RPMI8226 (cell line): ENCODE data around the gene PPP3R1.
"Not testable (repeated sequence)": the region's sequence is repeated elsewhere in the genome, so short reads cannot be mapped to it uniquely, and the experiment has no call there.

Experiments used
- DNase-seq: peaks from one replicate; pipeline ENCODE4 v3.0.0-alpha.2; 2015

Gene PPP3R1

DNA sequence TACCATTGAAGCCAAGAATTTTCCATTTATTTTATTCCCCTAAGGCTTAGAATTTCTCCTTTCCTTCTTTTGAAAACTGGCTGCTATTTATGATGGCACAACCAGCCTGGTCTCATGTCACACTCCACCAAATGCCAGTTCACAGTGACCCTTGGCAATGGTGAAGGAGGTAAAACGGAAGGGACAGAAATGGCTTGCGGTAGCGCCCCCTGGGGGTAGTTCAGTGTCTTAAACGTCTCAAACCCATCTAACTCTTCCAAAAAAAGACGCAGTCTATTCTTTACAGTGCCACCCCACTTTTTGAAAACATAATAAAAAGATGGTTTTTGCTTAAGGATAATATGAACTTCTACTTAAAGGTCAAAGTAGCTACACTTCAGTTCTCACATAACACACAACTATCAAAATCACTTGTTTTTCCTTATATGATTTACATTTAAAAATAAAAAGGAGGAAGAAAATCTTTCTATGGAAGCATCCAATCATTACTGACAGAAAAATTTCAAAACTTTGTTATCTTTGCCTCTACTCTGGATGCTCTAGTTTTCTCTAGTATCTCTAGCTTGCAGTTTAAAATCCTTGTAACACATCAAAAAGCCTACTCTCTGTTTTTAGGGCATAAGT is 66.7 kb downstream of the PPP3R1 start:
- peak; percentile 66 for DNase-seq

DNA sequence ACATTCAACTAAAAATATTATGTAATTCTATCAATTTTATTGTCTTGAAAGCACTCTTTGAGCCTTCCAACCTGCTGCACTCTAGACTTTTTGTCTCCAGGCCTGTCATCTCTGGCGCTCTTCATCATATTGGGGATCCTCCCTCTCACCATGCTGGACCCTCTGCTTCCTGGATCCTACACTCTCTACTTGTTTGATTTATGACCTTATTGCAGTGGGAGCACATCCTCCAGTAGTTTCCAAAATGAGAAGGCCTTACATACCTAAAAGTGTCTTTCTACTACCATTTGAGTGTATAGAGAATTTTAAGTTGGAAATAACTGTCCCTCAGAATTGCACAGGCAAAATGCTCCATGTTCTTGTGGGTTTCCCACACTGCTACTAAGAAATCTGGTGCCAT is 69.4 kb downstream of the PPP3R1 start:
- no peak for DNase-seq

DNA sequence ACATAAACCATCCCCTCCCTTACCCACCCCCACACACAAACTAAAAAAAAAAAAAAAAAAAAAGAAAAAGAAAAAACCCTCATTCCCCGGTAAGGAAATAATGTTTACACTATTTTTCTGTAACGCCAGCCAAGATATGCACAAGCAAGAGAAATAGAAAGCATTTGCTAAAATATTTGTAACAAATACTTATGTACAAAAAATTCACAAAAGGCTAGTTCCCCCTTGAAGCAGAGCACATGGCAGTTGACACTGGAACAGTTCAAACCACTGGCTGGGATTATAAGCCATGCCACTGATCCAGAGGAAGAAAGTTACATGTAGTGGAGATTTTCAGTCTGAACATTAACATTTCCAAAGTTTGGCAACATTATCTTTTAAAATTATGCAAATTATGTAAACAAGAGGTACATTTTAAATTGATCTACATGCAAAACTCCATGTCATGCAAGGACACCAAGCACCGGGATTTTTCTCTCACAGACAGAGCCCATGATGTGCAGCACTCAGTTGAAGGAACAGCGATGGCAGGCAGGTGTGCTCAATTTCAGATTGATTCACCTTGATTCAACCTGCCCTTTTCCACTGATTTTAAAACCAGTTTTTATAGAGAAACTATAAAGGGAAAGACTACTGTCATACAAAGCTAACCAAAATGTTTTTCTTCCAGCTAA is 73.2 kb downstream of the PPP3R1 start:
- DNase-seq, result no peak

GRCh38 chr2:68178432-68178831 is 73.9 kb downstream of the PPP3R1 start:
- DNase-seq, result no peak

DNA sequence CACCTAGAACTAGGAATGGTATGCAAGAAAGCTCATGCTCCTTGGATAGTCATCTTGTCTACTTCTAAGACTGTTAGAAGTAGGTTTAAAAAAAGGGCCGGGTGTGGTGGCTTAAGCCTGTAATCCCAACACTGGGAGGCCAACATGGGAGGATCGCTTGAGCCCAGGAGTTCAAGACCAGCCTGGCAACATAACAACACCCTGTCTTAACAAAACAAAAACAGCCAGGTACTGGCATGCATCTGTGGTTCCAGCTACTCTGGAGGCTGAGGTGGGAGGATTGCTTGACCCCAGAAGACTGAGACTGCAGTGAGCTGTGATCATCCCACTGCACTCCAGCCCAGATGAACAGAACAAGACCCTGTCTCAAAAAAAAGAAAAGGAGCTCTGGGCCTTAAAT is 74.8 kb downstream of the PPP3R1 start:
- DNase-seq, result no peak

DNA sequence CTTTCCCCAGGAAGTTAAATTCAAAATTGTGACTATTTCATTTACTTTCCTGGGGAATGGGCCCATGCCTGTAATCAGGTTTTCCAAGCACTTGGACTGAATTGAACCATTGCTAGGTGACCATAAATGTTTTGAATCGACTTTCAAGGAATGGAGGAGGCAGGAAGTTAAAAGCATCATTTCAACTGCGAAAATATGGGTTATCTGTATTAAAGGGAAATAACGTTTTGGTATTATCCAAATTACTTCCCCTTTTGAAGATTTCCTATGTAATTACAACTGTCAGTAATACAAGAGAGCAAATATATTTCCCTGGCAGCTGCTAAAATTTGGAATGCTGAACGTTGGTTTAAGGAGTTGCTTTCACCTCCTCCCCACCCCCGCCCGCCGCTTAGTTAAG is 75.7 kb downstream of the PPP3R1 start:
- DNase-seq, result no peak

DNA sequence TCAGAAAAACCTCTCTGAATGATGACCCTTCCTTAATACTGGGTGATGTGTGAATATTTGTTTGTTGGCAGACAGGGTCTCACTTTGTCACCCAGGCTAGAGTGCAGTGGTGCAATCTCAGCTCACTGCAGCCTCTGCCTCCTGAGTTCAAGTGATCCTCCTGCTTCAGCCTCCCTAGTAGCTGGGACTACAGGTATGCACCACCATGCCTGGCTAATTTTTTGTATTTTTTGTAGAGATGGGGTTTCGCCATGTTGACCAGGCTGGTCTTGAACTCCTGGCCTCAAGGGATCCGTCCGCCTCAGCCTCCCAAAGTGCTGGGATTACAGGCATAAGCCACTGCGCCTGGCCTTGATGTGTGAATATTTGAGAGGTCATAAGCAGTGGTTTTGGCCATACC is 77.1 kb downstream of the PPP3R1 start:
- not testable (repeated sequence) for DNase-seq

DNA sequence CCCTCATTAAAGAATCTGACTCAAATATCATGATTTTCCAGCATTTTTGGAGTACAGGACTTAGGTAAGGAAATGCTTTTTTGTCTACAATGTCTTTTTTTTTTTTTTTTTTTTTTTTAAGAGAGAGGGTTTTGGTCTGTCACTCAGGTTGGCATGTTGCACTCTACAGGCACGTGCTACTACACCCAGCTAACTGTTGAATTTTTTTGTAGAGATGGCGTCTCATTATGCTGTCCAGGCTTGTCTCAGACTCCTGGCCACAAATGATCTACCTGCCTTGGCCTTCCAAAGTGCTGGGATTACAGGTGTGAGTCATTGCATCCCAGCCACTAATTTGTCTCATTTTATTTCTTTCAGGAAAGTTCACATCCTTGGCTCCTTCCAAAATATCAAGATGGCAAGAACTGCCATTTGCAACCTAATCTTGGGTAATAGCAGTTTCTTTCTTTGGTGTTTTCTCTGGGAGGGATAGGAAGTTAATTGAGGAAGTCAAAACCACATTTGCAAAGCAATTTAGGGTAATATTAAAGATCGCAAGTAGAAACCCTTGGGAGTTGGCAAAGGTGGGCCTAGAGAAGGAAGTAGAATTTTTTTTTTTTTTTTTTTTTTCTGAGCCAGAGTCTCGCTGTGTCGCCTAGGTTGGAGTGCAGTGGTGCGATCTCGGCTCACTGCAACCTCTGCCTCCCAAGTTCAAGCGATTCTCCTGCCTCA is 79.2 kb downstream of the PPP3R1 start:
- DNase-seq, result no peak

GRCh38 chr2:68172521-68172920 is 79.8 kb downstream of the PPP3R1 start:
- DNase-seq, result no peak

DNA sequence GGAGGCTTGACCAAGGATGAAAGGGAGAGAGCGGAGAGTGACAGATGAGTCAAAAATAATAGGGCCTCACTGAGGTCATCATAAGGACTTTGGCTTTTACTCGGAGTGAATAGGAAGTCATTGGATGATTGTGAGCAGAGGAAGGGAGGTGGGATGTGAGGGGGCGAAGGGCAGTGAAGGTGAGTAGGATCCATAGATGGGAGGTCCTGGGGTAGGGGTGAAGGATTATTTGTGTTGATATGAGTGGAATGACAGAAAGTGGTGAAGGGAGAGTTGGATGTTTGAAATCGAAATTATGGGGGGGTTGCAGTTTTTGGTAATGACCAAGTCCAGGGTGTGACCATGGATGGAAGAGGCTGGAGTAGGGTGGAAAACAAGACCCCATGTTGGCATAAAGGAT is 80.6 kb downstream of the PPP3R1 start:
- DNase-seq, result no peak

GRCh38 chr2:68171146-68171545 is 81.2 kb downstream of the PPP3R1 start:
- no peak for DNase-seq

DNA sequence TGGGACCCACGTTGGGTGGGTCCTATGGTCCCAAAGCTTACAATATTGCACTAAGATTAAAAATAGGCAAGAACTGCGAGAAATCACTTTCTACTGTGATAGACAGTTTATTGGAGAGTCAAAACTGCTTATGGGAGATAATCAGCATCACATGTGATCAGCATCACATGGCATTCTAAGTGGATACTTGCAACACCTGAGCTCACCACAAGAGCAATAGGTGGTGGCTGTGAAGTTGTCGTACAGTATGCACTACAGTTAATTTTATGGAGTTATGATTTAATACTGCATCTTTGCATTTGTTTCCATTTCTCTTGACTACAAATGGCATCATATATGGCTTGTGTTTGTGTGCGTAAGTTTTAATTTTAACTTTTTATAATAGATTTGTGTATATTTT is 83.0 kb downstream of the PPP3R1 start:
- DNase-seq, result no peak

GRCh38 chr2:68167186-68167585 is 85.1 kb downstream of the PPP3R1 start:
- no peak for DNase-seq

DNA sequence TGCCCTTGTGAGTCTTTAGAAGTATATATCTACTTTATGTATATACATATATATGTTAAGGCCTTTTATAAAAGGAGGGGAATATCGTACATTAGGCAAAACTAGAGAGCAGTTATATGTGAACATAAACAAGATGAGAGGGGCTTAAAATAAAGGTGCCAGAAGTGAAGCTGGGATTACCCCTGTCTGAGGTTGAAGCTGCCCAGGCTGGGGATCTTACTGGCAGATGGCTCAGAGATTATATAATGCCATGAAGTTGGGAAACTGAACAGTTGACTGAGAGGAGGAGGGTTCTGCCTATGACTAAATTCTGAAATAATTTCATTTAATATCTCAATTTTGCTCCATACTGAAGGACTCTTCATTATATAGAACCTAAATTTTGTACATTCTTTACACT is 88.7 kb downstream of the PPP3R1 start:
- no peak for DNase-seq

DNA sequence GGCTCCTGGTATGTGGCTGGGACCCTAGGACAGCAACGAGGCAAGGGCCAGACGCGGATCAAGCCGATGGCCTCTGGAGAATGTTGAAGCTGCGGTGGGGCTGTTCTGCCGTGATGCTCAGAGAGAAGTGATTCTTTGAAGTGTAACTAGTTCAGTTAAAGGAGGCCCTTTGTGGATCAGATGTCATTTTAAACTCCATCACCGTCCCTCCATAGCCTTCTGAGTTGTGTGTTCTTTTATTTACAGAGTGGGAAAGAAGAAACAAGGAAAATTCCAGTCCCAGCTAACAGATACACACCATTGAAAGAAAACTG is 94.2 kb downstream of the PPP3R1 start:
- DNase-seq, result no peak

DNA sequence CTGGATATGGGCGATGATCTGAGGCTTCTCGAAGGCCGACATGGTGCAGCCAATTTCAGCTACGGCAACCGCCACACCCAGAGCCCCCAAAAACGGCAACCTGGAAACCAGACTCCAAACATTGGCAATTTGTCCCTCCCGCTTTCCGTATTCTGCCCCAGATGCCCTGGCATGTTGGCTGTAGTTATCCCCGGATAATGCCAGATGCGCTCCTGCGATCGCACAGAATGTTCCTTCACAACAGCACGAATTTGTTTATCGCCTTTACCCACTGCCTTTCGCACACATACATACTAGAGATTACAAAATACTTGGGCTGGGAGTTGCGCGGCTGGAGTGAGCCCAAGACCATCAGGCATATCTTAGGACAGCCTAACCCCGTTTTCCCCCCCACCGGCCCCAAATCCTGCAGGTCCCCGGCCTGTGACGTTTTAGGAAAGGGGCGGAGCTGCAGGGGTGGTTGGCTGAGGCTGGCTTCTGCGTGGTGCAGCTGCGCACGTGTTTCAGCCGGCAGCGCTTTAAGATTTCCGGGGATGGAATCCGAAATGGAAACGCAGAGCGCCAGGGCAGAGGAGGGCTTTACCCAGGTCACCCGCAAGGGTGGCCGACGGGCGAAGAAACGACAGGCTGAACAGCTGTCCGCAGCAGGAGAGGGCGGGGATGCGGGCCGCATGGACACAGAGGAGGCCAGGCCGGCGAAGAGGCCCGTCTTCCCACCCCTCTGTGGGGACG is 94.8 kb downstream of the PPP3R1 start, which contains the start of gene PNO1:
PNO1 (plus strand) TSS at position 487 of the 732 bp plus-strand sequence; CDS start at position 534, 47 bp downstream.
- DNase-seq, result peak; percentile 97

- DNase-seq, result no peak
These were observed 95.3 kb downstream of the PPP3R1 start for GRCh38 chr2:68157002-68157401.

DNA sequence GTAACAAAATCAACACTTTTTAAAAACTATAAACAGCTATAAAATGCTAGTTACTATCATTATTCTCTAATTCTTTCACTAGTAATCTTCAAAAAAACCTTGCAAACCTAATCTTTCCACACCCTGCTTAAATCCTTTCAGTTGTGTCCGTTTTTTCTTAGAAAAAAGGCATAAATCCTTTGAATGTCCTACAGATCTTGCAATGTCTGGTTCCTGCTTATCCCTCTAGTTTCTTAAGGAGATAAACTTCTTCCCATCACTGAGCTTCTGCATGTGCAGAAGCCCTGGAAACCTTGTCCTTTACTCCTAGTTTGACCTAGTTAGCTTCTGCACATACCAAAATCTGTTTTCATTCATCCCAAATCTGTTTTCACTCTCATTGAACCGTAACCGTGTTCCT is 95.9 kb downstream of the PPP3R1 start:
- DNase-seq, result no peak

DNA sequence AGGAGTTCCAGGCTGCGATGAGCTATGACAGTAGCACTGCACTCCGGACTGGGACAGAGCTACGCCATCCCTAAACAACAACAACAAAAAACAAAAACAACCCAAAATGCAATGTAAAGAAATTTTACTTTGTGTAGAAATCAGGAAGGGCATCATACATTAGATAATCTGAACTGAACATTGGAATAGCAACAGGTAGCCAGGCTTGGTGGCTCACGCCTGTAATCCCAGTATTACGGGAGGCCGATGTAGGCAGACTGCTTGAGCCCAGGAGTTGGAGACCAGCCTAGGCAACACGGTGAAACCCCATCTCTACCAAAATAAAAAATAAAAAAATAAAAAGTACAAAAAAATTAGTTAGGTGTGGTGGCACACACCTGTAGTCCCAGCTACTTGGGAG is 96.7 kb downstream of the PPP3R1 start:
- DNase-seq, result no peak

- no peak for DNase-seq
These were observed 99.5 kb downstream of the PPP3R1 start for GRCh38 chr2:68152681-68153347.

DNA sequence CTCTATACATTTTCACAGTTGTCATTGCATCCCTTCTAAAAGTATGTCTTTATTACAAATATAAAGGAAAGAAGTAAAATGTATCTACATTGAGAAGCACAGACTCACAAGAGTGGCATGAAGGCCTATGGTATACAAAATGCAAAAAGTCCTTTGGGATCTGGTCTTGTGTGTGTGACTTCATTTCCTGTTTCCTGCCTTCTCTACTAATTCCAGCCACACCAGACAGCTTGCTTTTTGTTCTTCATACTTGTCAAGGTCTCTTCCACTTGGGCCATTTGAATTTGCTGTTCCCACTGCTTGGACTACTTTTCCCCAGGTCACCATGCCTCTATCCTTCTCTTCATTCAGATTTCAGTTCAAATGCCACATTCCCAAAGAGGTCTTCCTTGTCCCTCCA is 101.3 kb downstream of the PPP3R1 start:
- DNase-seq, result no peak

GRCh38 chr2:68141875-68142274 is 110.5 kb downstream of the PPP3R1 start:
- DNase-seq, result no peak
